ENCODE results near the gene SLC2A1. TPM values are rescaled to one million over a fixed set of nuclear protein-coding genes. Genes with fewer than 3 reads are reported as not detected.
A peak's percentile ranks its signal among the peaks of the same experiment; 100 is the strongest.

The SLC2A1 gene
- total RNA-seq, 2 experiments from 2014 or later: 66.6 to 93.4 TPM

GRCh38 chr1:42923367-42924081, 35.1 kb downstream of the SLC2A1 start:
- no peaks in the 10 kb centered on the region for H3K9me3 ChIP-seq (ENCODE audit: low read length)
- H3K4me1 ChIP-seq (ENCODE audit: insufficient read depth, low read length, poor library complexity, severe bottlenecking): peaks cover 24% of the 10 kb centered on the region
- peak overlapping the region; percentile 31 for H3K27ac ChIP-seq (ENCODE audit: low read depth, low read length, poor library complexity, severe bottlenecking)
- intact Hi-C loops (cut with micrococcal nuclease; ENCODE audit: unreplicated experiment): loop anchor here (1.0 to 5.0 kb wide), 2 partner anchors 34 to 150 kb away; partner anchors contain the start of gene SLC2A1
- no peaks in the 10 kb centered on the region for H4K20me1 ChIP-seq (ENCODE audit: insufficient read depth, low read length)
- no peak for DNase-seq (ENCODE audit: low spot score)
- H3K9me2 ChIP-seq (ENCODE audit: insufficient read depth, low read length): no peaks in the 10 kb centered on the region
- peak overlapping the region; percentile 69 for H3K4me3 ChIP-seq (ENCODE audit: low read depth, low read length, poor library complexity, severe bottlenecking)
- CTCF ChIA-PET (ENCODE audit: unreplicated experiment): interaction anchor here (0.6 to 2.5 kb wide), 5 partner anchors 10 to 150 kb away, joined by 3 to 21 read pairs (median 3); no protein-coding TSS in a partner anchor
- no peaks in the 10 kb centered on the region for H3K79me2 ChIP-seq (ENCODE audit: insufficient read depth, low read depth, low read length)
- peak overlapping the region; percentile 89 for H2AFZ ChIP-seq (ENCODE audit: low read length)
- H3K4me2 ChIP-seq (ENCODE audit: low read length): peak overlapping the region; percentile 91
- BruUV-seq (replicated peaks): no TSS peak
- H3K36me3 ChIP-seq (ENCODE audit: insufficient read depth, low read length): peaks cover 37% of the 10 kb centered on the region
- TF ChIP-seq EZH2phosphoT487 (IDR thresholded peaks at IDR 0.05; ENCODE audit: borderline replicate concordance, low read depth, low read length): no peak
- TF ChIP-seq CTCF (conservative IDR thresholded peaks at IDR 0.05; ENCODE audit: low read length): no peak
- POLR2A ChIA-PET: interaction anchor here (0.9 to 1.5 kb wide), 6 partner anchors 12 to 153 kb away, joined by 3 to 6 read pairs (median 5); no protein-coding TSS in a partner anchor

GRCh38 chr1:42922687-42923366, 35.8 kb downstream of the SLC2A1 start:
- no peak for TF ChIP-seq EZH2phosphoT487 (IDR thresholded peaks at IDR 0.05; ENCODE audit: borderline replicate concordance, low read depth, low read length)
- TF ChIP-seq CTCF (conservative IDR thresholded peaks at IDR 0.05; ENCODE audit: low read length): peak; percentile 98
- H3K4me3 ChIP-seq (ENCODE audit: low read depth, low read length, poor library complexity, severe bottlenecking): no peak overlapping the region
- H4K20me1 ChIP-seq (ENCODE audit: insufficient read depth, low read length): no peaks in the 10 kb centered on the region
- peak overlapping the region; percentile 91 for H3K4me2 ChIP-seq (ENCODE audit: low read length)
- ChIA-PET CTCF (ENCODE audit: unreplicated experiment) (interaction anchor here (0.6 to 2.5 kb wide), 5 partner anchors 10 to 151 kb away, joined by 3 to 21 read pairs (median 3); no protein-coding TSS in a partner anchor), POLR2A (interaction anchor here (1.1 to 1.5 kb wide), 5 partner anchors 12 to 154 kb away, joined by 3 to 6 read pairs (median 5); no protein-coding TSS in a partner anchor)
- DNase-seq (ENCODE audit: low spot score): peak; percentile 87
- H3K9me3 ChIP-seq (ENCODE audit: low read length): no peaks in the 10 kb centered on the region
- BruUV-seq (replicated peaks): no TSS peak
- peaks cover 24% of the 10 kb centered on the region for H3K4me1 ChIP-seq (ENCODE audit: insufficient read depth, low read length, poor library complexity, severe bottlenecking)
- no peaks in the 10 kb centered on the region for H3K79me2 ChIP-seq (ENCODE audit: insufficient read depth, low read depth, low read length)
- no peaks in the 10 kb centered on the region; the same call in 1 of the 2 replicates for H3K9me2 ChIP-seq (ENCODE audit: insufficient read depth, low read length)
- H3K36me3 ChIP-seq (ENCODE audit: insufficient read depth, low read length): peaks cover 30% of the 10 kb centered on the region
- H3K27ac ChIP-seq (ENCODE audit: low read depth, low read length, poor library complexity, severe bottlenecking): peak overlapping the region; percentile 30
- intact Hi-C loops (cut with micrococcal nuclease; ENCODE audit: unreplicated experiment): loop anchor here (1.0 to 5.0 kb wide), 2 partner anchors 34 to 150 kb away; partner anchors contain the start of gene SLC2A1
- peak overlapping the region; percentile 89; the same call in 1 of the 2 replicates for H2AFZ ChIP-seq (ENCODE audit: low read length)

Data from OCI-LY7 (cell line).